H1 (cell line): ENCODE results near the gene DAPK2. TPM values are rescaled to one million over a fixed set of nuclear protein-coding genes. Genes with fewer than 3 reads are reported as not detected.

Experiments used
- CHD7 ChIP-seq: fragments of 300-600 bp; sonication (generic); IDR thresholded peaks from 2 replicates; pipeline ENCODE4 v1.7.1; 2012; ENCODE audit warnings: low read length, moderate library complexity, mild to moderate bottlenecking, inconsistent platforms; ENCODE audit not compliant: insufficient replicate concordance
- HDAC2 ChIP-seq, 2 experiments: fragments of 300-600 bp in 1 of 2; sonication (generic) in 1 of 2; IDR thresholded peaks; 2 replicates each; pipeline ENCODE4 v1.6.1; 2011 to 2012; ENCODE audit warnings: low read depth in 2 of 2, low read length in 2 of 2, mild to moderate bottlenecking in 2 of 2, moderate library complexity in 2 of 2, borderline replicate concordance in 1 of 2, inconsistent platforms in 1 of 2
- KDM5A ChIP-seq: fragments of 200-600 bp; IDR thresholded peaks from 2 replicates; pipeline ENCODE4 v1.7.1; 2012; ENCODE audit warnings: mild to moderate bottlenecking, low read length, inconsistent platforms, mixed read lengths
- PHF8 ChIP-seq: fragments of 200-600 bp; sonication (generic); conservative IDR thresholded peaks from 2 replicates; pipeline ENCODE4 v1.7.1; 2012; ENCODE audit warnings: low read depth, mild to moderate bottlenecking, inconsistent platforms, low read length, moderate library complexity
- RAD21 ChIP-seq, 2 experiments: IDR thresholded peaks in 1 of 2; conservative IDR thresholded peaks in 1 of 2; 2 replicates each; pipeline ENCODE4 v1.6.1; 2011; ENCODE audit warnings: low read depth in 2 of 2, low read length in 2 of 2, improper control_type of control experiment in 1 of 2, inconsistent platforms in 1 of 2, mild to moderate bottlenecking in 1 of 2, moderate library complexity in 1 of 2
- RBBP5 ChIP-seq: IDR thresholded peaks from 2 replicates; pipeline ENCODE4 v1.7.1; 2012; ENCODE audit warnings: low read depth, mild to moderate bottlenecking, inconsistent platforms, low read length, moderate library complexity, borderline replicate concordance
- SIX5 ChIP-seq: IDR thresholded peaks from 2 replicates; pipeline ENCODE4 v1.6.1; 2011; ENCODE audit warnings: mild to moderate bottlenecking, low read depth, low read length
- SUZ12 ChIP-seq: fragments of 200-600 bp; sonication (generic); IDR thresholded peaks from 2 replicates; pipeline ENCODE4 v1.6.1; 2012; ENCODE audit warnings: mild to moderate bottlenecking, inconsistent platforms, low read length, moderate library complexity, mixed read lengths
- TCF12 ChIP-seq: IDR thresholded peaks from 2 replicates; pipeline ENCODE4 v1.6.1; 2011; ENCODE audit warnings: low read depth, mild to moderate bottlenecking, low read length
- USF2 ChIP-seq: IDR thresholded peaks from 2 replicates; pipeline ENCODE4 v1.6.1; 2011; ENCODE audit warnings: low read length, improper control_type of control experiment
- polyA plus RNA-seq, 7 experiments: library from polyadenylated mRNA; depleted of rRNA in 3 of 7; stranded (reverse) in 5 of 7; unstranded in 2 of 7; fragments of >200 nt in 5 of 7; fragments of 200-250 nt in 2 of 7; gene quantifications; 1 replicate in 5 of 7; 2 replicates in 1 of 7; 4 replicates in 1 of 7; pipeline versions ENCODE4 v1.2.1 to v1.2.3, GENCODE V29; 2011 to 2013; ENCODE audit warnings: missing spikeins in 2 of 7, mixed read lengths in 2 of 7
- total RNA-seq: library from RNA; stranded (reverse); fragmentation: NEBNext Ultra II Directional; extraction: Animal tissue kit (Norgen Biotek cat#: 25700); gene quantifications from 2 replicates; pipeline ENCODE4 v1.2.1, GENCODE V29; 2021

The DAPK2 gene
- total and polyA plus RNA-seq, 2 of the 8 experiments (the other 6 are each of a cell fraction or from before 2014, with no cell fraction given) = 1.8 to 2.9 TPM

GRCh38 chr15:63992300-63992699 lies 54.0 kb downstream of the DAPK2 start (continued):
- TF ChIP-seq CHD7 (no peak), SUZ12 (no peak), SIX5 (no peak), USF2 (no peak), TCF12 (no peak), HDAC2 (IDR thresholded peaks at IDR 0.05; ENCODE audit: borderline replicate concordance in 1 of 2, low read depth in 2 of 2, low read length in 2 of 2) (no peak), RAD21 (IDR thresholded peaks at IDR 0.05 in 1 of 2, conservative IDR thresholded peaks at IDR 0.05 in 1 of 2; ENCODE audit: low read depth in 2 of 2, low read length in 2 of 2) (no peak), PHF8 (no peak), RBBP5 (no peak), KDM5A (no peak)
